K562 (cell line): ENCODE results near the gene CDH12. TPM values are rescaled to one million over a fixed set of nuclear protein-coding genes. Genes with fewer than 3 reads are reported as not detected.

Source experiments
- ATAC-seq: fragments of 200-7000 bp; cut with Tn5 transposase; 3 replicates; pipeline ENCODE4 v1.9.1; 2020; ENCODE audit warnings: moderate library complexity
- BruUV-seq: library from RNA; stranded (reverse); fragments of 400-500 nt; replicated peaks from 2 replicates; lab custom pipeline; 2021; lab: Mats Ljungman, UMichigan
- CTCF ChIA-PET: fragments of 300-600 bp; formaldehyde crosslinking; extraction: SDS; loops from one replicate; lab custom pipeline; 2021; ENCODE audit warnings: low intra/inter-chr PET ratio; lab: Yijun Ruan, JAX
- POLR2A ChIA-PET: fragments of 300-600, 350-650 bp; sonication (Branson Sonifier 250); formaldehyde crosslinking; extraction: SDS; loops from one replicate; lab custom pipeline; 2021; ENCODE audit warnings: antibody characterized with exemption, inconsistent platforms; lab: Yijun Ruan, JAX
- DNase-seq, 4 experiments: peaks; one replicate each; pipeline versions ENCODE4 v3.0.0 to v3.0.0-alpha.2; 2011 to 2018; ENCODE audit warnings: low spot score in 3 of 4, mixed read lengths in 3 of 4; ENCODE audit errors: extremely low read depth in 1 of 4
- FAIRE-seq: peaks from 2 replicates; lab custom pipeline; 2011; peaks lifted over from hg19 to GRCh38; lab: Jason Lieb, UNC
- H2AFZ ChIP-seq: 2 replicates; pipeline ENCODE4 v1.6.0; 2011; ENCODE audit warnings: low read depth, low read length, control low read depth, inconsistent platforms
- H3K27ac ChIP-seq: fragments of 200-600 bp; 3 replicates; pipeline ENCODE4 v1.8.0; 2011; ENCODE audit warnings: low read depth, mild to moderate bottlenecking, control low read depth, inconsistent platforms, low read length, moderate library complexity, mixed read lengths; ENCODE audit errors: extremely low read depth
- H3K27me3 ChIP-seq, 2 experiments: fragments of 300-600 bp in 1 of 2; 2 replicates in 1 of 2; 3 replicates in 1 of 2; pipeline versions ENCODE4 v1.6.0 to v1.8.0; 2011; ENCODE audit warnings: inconsistent platforms in 2 of 2, low read length in 2 of 2, mild to moderate bottlenecking in 1 of 2, mixed read lengths in 1 of 2, moderate library complexity in 1 of 2; ENCODE audit not compliant: control insufficient read depth in 2 of 2, insufficient read depth in 2 of 2
- H3K36me3 ChIP-seq: fragments of 300-600 bp; 3 replicates; pipeline ENCODE4 v1.8.0; 2011; ENCODE audit warnings: mild to moderate bottlenecking, low read length, inconsistent platforms; ENCODE audit not compliant: control insufficient read depth, insufficient read depth
- H3K4me1 ChIP-seq, 2 experiments: fragments of 200-600 bp in 1 of 2; replicated peaks in 1 of 2; 2 replicates in 1 of 2; 3 replicates in 1 of 2; pipeline versions ENCODE4 v1.5.1 to v1.8.0; 2011; ENCODE audit warnings: inconsistent platforms in 2 of 2, low read length in 2 of 2, mild to moderate bottlenecking in 1 of 2, mixed read lengths in 1 of 2, moderate library complexity in 1 of 2; ENCODE audit not compliant: control insufficient read depth in 2 of 2, insufficient read depth in 2 of 2
- H3K4me2 ChIP-seq: 2 replicates; pipeline ENCODE4 v1.6.1; 2011; ENCODE audit warnings: low read length, control low read depth, inconsistent platforms, mixed read lengths; ENCODE audit not compliant: insufficient read depth
- H3K4me3 ChIP-seq: fragments of 200-600 bp; sonication (generic), shearing (Covaris generic); 2 replicates; pipeline ENCODE4 v1.5.1; 2016; ENCODE audit warnings: control low read depth, inconsistent platforms
- H3K79me2 ChIP-seq: fragments of 200-600 bp; 3 replicates; pipeline ENCODE4 v1.8.0; 2011; ENCODE audit warnings: low read length, inconsistent platforms; ENCODE audit not compliant: control insufficient read depth, insufficient read depth
- H3K9ac ChIP-seq, 2 experiments: 2 replicates each; pipeline versions ENCODE4 v1.6.0 to v1.6.1; 2011; ENCODE audit warnings: low read depth in 2 of 2, low read length in 2 of 2, control low read depth in 1 of 2, inconsistent platforms in 1 of 2, mild to moderate bottlenecking in 1 of 2, mixed read lengths in 1 of 2; ENCODE audit not compliant: insufficient read depth in 1 of 2
- H3K9me1 ChIP-seq: one replicate; pipeline ENCODE4 v1.6.0; 2011; ENCODE audit warnings: inconsistent platforms, mild to moderate bottlenecking, low read length, moderate library complexity; ENCODE audit not compliant: control insufficient read depth, insufficient read depth
- H3K9me3 ChIP-seq: replicated peaks from 2 replicates; pipeline ENCODE4 v1.5.1; 2011; ENCODE audit warnings: low read depth, low read length, inconsistent platforms; ENCODE audit not compliant: control insufficient read depth, insufficient read depth
- H4K20me1 ChIP-seq: replicated peaks from 2 replicates; pipeline ENCODE4 v1.6.1; 2011; ENCODE audit warnings: low read length, inconsistent platforms, mixed read lengths; ENCODE audit not compliant: control insufficient read depth, insufficient read depth
- ARID4B ChIP-seq: sonication (generic); formaldehyde crosslinking; IDR thresholded peaks from 2 replicates; pipeline ENCODE4 v1.8.0; 2022; ENCODE audit warnings: mild to moderate bottlenecking, missing genetic modification reagents
- FOSL1 ChIP-seq: fragments of 200-800 bp; sonication (Bioruptor generic); conservative IDR thresholded peaks from 2 replicates; pipeline ENCODE4 v1.6.1; 2016; ENCODE audit warnings: missing genetic modification characterization, missing compliant biosample characterization
- HCFC1 ChIP-seq: IDR thresholded peaks from 2 replicates; pipeline ENCODE4 v1.6.1; 2012; ENCODE audit warnings: low read depth, low read length, improper control_type of control experiment
- POU5F1 ChIP-seq: fragments of 150-350 bp; IDR thresholded peaks from 2 replicates; pipeline ENCODE4 v1.6.1; 2014; ENCODE audit warnings: borderline replicate concordance, low read length, low read depth, mild to moderate bottlenecking; ENCODE audit not compliant: partially characterized antibody
- RBM15 ChIP-seq: fragments of 200-400 bp; formaldehyde crosslinking; IDR thresholded peaks from 2 replicates; pipeline ENCODE4 v1.6.1; 2018; ENCODE audit warnings: mild to moderate bottlenecking, low read length, moderate library complexity; ENCODE audit not compliant: insufficient read depth
- RBM17 ChIP-seq: fragments of 200-400 bp; formaldehyde crosslinking; IDR thresholded peaks from 2 replicates; pipeline ENCODE4 v1.6.1; 2017; ENCODE audit warnings: low read depth, mild to moderate bottlenecking, low read length, borderline replicate concordance
- SMARCB1 ChIP-seq: IDR thresholded peaks from 2 replicates; pipeline ENCODE4 v1.6.1; 2011; ENCODE audit warnings: improper control_type of control experiment, low read depth; ENCODE audit not compliant: insufficient read length
- TCF3 ChIP-seq: sonication (generic); formaldehyde crosslinking; IDR thresholded peaks from 2 replicates; pipeline ENCODE4 v1.4.0; 2020; ENCODE audit warnings: mild to moderate bottlenecking, missing genetic modification reagents
- ZFPM2 ChIP-seq: fragments of 250-450 bp; sonication (Bioruptor Pico); IDR thresholded peaks from 2 replicates; pipeline ENCODE4 v1.5.1; 2022; ENCODE audit warnings: mild to moderate bottlenecking
- ZNF224 ChIP-seq: sonication (generic); formaldehyde crosslinking; IDR thresholded peaks from 2 replicates; pipeline ENCODE4 v1.8.0; 2022; ENCODE audit warnings: mild to moderate bottlenecking, missing genetic modification reagents
- ZNF232 ChIP-seq: sonication (generic); formaldehyde crosslinking; IDR thresholded peaks from 2 replicates; pipeline ENCODE4 v1.8.0; 2022; ENCODE audit warnings: mild to moderate bottlenecking, missing genetic modification reagents
- WGBS: fragments of 100-300 bp; shearing (Covaris generic); methylation state at CpG from one replicate; pipeline ENCODE4 v1.1.6; 2016; ENCODE audit warnings: low coverage, mixed read lengths; ENCODE audit not compliant: insufficient coverage; ENCODE audit errors: missing lambda C conversion rate; 5-methylcytosine and 5-hydroxymethylcytosine counted together
- in situ Hi-C: fragments of 300-500 bp; cut with MboI; formaldehyde crosslinking; loops from 4 replicates; pipeline ENCODE4 v1.15.0; 2018; ENCODE audit warnings: inconsistent platforms, mixed read lengths
- intact Hi-C: fragments of 100-400 bp; cut with micrococcal nuclease; formaldehyde crosslinking; loops from 2 replicates; pipeline ENCODE4 v1.14.2; 2022
- polyA plus RNA-seq, 8 experiments: library from polyadenylated mRNA; depleted of rRNA in 4 of 8; stranded (reverse) in 5 of 8; unstranded in 3 of 8; fragments of >200 nt; fragmentation: Nextera tagmentation in 2 of 8; fragmentation: Illumina TruSeq in 1 of 8; extraction: Ambion mirVana in 2 of 8; extraction: Trizol in 1 of 8; gene quantifications; 2 replicates each; pipeline versions ENCODE4 v1.2.1 to v1.2.3, GENCODE V29; 2011 to 2014; ENCODE audit warnings: inconsistent platforms in 1 of 8, missing spikeins in 1 of 8
- total RNA-seq, 7 experiments: library from RNA; depleted of rRNA in 6 of 7; stranded (reverse); fragments of >200 nt in 6 of 7; fragmentation: Illumina TruSeq in 2 of 7; extraction: Trizol in 2 of 7; gene quantifications; 2 replicates each; pipeline versions ENCODE4 v1.2.1 to v1.2.3, GENCODE V29; 2011 to 2021; ENCODE audit warnings: low replicate concordance in 1 of 7

The CDH12 gene
- total and polyA plus RNA-seq, 9 of the 15 experiments (the other 6 are each of a cell fraction or from before 2014, with no cell fraction given) = 0.03 to 1.7 (median 0.37) TPM

- CTCF ChIA-PET = no interaction called here
- TF ChIP-seq ZNF232 (no peak), FOSL1 (tag) (no peak), TCF3 (CRISPR knock-in tag) (no peak), ARID4B (CRISPR knock-in tag) (no peak), HCFC1 (no peak), ZFPM2 (CRISPR knock-in tag) (no peak), RBM15 (no peak), POU5F1 (no peak), ZNF224 (no peak), RBM17 (no peak), SMARCB1 (no peak)
- no TSS peak for BruUV-seq
- intact Hi-C loops = no loop called here
- Histone ChIP-seq H3K9ac (no peak overlapping the region), H2AFZ (no peak overlapping the region), H3K9me3 (no peaks in the 10 kb centered on the region), H3K4me2 (no peak overlapping the region), H3K79me2 (no peaks in the 10 kb centered on the region), H3K27ac (no peak overlapping the region), H3K4me1 (no peaks in the 10 kb centered on the region), H3K9me1 (no peaks in the 10 kb centered on the region), H3K27me3 (no peaks in the 10 kb centered on the region), H3K4me3 (no peak overlapping the region), H4K20me1 (no peaks in the 10 kb centered on the region), H3K36me3 (no peaks in the 10 kb centered on the region)
- in situ Hi-C loops = no loop called here
- DNase-seq (no peak), FAIRE-seq (no peak), ATAC-seq (no peak)
- POLR2A ChIA-PET = no interaction called here
- WGBS = 0% methylated on average over 1 of the region's 1 CpG
Observed at GRCh38 chr5:22319798-22320197, 533.3 kb downstream of the CDH12 start.
